ENCODE results near the gene CD99.

CD99 gene

DNA sequence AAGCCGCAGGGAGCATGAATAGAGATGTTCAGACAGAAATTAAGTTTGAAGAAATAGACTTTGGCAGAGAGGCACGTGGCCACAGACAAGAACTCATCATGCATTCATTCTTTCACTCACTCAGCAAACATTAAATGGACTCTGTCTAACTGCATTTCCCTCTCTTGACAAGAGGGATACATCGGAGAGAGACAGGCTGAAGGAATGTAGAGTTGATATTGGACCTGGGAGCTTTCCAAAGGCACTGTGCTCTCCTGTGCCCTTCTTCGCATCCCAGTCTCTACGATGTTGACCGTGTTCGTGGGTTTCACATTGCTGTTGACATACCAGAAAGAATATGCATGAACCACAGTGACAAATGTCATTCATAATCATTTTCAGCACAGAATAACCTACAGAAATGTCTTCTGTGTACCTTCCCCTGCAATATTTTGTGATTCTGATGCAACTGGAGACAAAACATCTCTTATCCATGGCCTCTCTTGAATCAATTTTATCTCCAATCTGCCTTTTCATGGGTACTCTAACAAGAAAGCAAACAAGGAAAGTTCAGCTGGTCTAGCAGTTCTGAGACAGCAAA, 34.7 kb upstream of the CD99 start:
- Histone ChIP-seq H3K79me2 (ENCODE audit: control insufficient read depth, insufficient read depth, low read length, unreplicated experiment) (no peaks in the 10 kb centered on the region), H3K27me3 (ENCODE audit: insufficient read depth, low read length) (no peaks in the 10 kb centered on the region), H3K4me3 (ENCODE audit: low read depth, low read length) (no peak overlapping the region), H3K4me1 (ENCODE audit: control insufficient read depth, insufficient read depth, low read length, unreplicated experiment) (no peaks in the 10 kb centered on the region), H3K27ac (ENCODE audit: low read depth, low read length) (no peak overlapping the region), H2AFZ (ENCODE audit: low read length, unreplicated experiment) (no peak overlapping the region), H3K36me3 (ENCODE audit: insufficient read depth, low read length) (no peaks in the 10 kb centered on the region)

DNA sequence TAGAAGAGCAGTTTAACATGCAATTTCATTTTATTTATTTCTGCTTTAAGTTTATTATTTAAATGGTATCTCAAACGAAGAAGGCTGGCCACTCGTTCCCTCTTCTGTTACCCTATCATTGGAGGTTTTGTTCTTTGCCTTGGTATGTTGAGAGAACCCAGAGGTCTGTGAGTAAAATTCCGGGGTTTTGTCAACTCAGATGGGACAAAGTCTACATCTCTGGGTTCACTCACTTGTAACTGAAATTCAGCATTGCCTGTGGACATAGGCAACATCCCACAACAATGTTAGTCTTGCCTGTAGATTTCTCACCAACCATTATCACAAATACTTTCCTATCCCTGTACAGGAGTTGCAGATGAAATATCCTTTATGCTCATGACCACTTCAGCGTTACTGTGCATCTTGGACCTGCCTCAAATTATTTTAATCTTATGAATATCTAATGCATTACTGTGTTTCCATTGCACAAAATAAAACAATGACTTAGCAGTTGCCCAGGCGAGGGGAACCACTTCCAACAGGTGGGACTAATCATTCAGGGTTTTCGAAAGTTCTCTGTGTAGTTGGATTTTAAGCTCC, 33.5 kb upstream of the CD99 start:
- H3K4me1 ChIP-seq (ENCODE audit: control insufficient read depth, insufficient read depth, low read length, unreplicated experiment): no peaks in the 10 kb centered on the region
- H3K36me3 ChIP-seq (ENCODE audit: insufficient read depth, low read length): no peaks in the 10 kb centered on the region
- H2AFZ ChIP-seq (ENCODE audit: low read length, unreplicated experiment): no peak overlapping the region
- H3K27ac ChIP-seq (ENCODE audit: low read depth, low read length): no peak overlapping the region
- no peak overlapping the region for H3K4me3 ChIP-seq (ENCODE audit: low read depth, low read length)
- H3K27me3 ChIP-seq (ENCODE audit: insufficient read depth, low read length): no peaks in the 10 kb centered on the region
- no peaks in the 10 kb centered on the region for H3K79me2 ChIP-seq (ENCODE audit: control insufficient read depth, insufficient read depth, low read length, unreplicated experiment)

DNA sequence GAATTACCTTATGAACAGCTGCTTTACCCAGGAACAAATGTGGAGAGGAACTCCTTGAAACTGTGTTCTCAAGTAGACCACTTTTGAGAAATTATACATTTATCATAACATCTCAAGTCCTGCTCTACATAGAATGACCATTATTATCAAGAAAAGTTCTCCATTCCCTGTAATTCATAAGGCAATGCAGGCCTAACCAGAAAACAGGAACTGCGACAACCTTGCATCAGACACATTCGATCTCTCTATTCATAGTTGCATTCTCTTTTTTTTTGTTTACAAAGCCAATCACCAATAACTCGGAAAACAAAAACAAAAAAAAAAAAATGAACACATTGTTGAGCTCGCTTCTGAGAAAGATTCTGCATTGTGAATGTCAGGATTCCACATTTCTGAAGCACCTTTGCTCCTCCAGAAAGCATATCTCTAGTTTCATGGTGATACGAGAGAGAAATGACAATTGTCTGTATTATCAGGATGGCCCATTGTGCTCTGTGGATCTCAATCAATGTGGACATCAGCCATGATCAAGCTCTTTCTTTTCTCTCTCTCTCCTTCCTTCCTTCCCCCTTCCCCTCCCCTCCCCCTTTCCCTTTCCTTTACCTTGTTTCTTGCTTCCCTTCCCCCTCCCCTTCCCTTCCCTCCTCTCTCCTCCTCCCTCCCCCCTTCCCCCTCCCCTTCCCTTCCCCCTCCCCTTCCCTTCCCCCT, 32.4 kb upstream of the CD99 start:
- H3K27ac ChIP-seq (ENCODE audit: low read depth, low read length): no peak overlapping the region
- no peaks in the 10 kb centered on the region for H3K27me3 ChIP-seq (ENCODE audit: insufficient read depth, low read length)
- H3K4me1 ChIP-seq (ENCODE audit: control insufficient read depth, insufficient read depth, low read length, unreplicated experiment): peaks cover under 1% of the 10 kb centered on the region
- H3K79me2 ChIP-seq (ENCODE audit: control insufficient read depth, insufficient read depth, low read length, unreplicated experiment): no peaks in the 10 kb centered on the region
- H3K4me3 ChIP-seq (ENCODE audit: low read depth, low read length): no peak overlapping the region
- H2AFZ ChIP-seq (ENCODE audit: low read length, unreplicated experiment): no peak overlapping the region
- H3K36me3 ChIP-seq (ENCODE audit: insufficient read depth, low read length): no peaks in the 10 kb centered on the region

DNA sequence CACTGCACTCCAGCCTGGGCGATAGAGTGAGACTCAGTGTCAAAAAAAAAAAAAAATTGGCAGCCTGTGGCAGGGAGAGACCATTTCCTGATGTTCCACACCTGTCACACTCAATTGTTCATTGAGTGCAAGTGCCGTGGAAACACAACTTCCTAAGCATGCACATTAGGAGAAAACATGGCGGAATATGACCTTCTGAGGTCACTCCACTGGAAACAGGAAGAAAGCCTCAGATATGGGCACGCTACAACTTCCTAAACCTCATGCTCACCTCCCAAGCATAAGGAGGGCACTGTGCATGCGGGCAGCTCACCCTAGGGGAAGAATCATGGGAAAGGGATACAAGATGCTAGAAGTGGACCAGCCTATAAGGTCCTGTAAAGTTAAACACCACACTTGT, 28.5 kb upstream of the CD99 start:
- Histone ChIP-seq H3K27me3 (ENCODE audit: insufficient read depth, low read length) (no peaks in the 10 kb centered on the region), H2AFZ (ENCODE audit: low read length, unreplicated experiment) (no peak overlapping the region), H3K4me1 (ENCODE audit: control insufficient read depth, insufficient read depth, low read length, unreplicated experiment) (peaks cover 5% of the 10 kb centered on the region), H3K4me3 (ENCODE audit: low read depth, low read length) (no peak overlapping the region), H3K79me2 (ENCODE audit: control insufficient read depth, insufficient read depth, low read length, unreplicated experiment) (no peaks in the 10 kb centered on the region), H3K27ac (ENCODE audit: low read depth, low read length) (no peak overlapping the region), H3K36me3 (ENCODE audit: insufficient read depth, low read length) (no peaks in the 10 kb centered on the region)

DNA sequence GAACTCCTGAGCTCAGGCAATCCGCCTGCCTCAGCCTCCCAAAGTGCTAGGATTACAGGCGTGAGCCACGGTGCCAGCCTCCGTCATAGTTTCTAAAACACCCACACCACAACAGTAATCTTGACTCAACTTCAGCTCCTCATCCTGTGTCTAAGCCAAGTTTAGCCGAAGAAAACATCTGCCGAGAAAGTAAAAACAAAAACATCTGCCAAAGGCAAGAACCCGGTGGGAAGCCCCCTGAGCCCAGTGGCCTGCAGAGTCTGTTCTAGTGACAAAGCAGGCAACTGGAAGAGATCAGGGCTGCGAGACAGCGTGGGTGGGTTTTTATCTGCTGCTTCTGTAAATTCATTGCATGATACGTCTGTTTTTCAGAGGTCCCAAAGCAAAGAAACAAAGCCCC, 26.6 kb upstream of the CD99 start:
- Histone ChIP-seq H3K79me2 (ENCODE audit: control insufficient read depth, insufficient read depth, low read length, unreplicated experiment) (no peaks in the 10 kb centered on the region), H3K27me3 (ENCODE audit: insufficient read depth, low read length) (no peaks in the 10 kb centered on the region), H3K27ac (ENCODE audit: low read depth, low read length) (no peak overlapping the region), H2AFZ (ENCODE audit: low read length, unreplicated experiment) (peak overlapping the region; percentile 77), H3K4me1 (ENCODE audit: control insufficient read depth, insufficient read depth, low read length, unreplicated experiment) (peaks cover 5% of the 10 kb centered on the region), H3K4me3 (ENCODE audit: low read depth, low read length) (no peak overlapping the region), H3K36me3 (ENCODE audit: insufficient read depth, low read length) (no peaks in the 10 kb centered on the region)

DNA sequence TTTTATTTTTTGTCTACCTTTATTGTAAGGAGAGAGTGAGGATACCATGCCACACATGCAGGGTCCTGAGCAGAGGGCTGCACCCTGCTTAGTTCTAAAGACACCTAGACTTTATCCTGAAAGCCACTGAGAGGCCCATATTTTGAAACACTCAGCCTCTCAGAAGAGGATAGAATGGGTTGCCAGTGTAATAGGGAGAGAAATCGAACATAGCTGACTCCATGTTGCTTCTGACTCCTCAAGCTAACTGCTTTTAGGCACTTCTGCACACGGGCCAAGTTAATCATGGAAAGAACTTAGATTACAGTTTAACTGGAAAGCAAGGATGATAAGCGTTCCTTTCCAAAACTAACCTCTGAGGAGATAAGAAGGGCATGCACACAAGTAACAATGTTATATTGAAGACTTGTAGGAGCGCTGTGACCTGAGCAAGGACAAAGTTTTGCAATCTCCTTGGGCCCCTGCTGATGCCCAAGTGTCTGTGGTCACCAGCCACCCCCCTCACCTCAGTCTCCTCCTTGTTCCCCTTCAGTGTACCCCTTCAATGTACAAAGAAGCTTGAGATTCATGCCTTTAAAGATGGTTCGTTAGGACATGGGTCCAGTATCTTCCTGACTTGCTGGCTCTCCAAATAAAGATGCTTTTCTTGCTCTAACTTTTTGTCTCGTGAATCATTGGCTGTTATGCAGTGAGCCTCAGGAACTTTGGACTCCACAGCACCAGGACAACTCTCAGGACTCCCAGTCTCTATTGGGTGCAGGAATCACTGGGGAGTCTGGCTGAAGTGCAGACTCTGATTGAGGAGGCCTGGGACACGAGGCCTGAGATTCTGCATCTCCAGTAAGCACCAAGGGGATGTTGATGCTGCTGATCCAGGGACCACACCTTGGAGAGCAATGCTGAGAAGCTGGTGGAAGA, 25.4 kb upstream of the CD99 start:
- no peak overlapping the region for H3K27ac ChIP-seq (ENCODE audit: low read depth, low read length)
- H3K4me3 ChIP-seq (ENCODE audit: low read depth, low read length): no peak overlapping the region
- H2AFZ ChIP-seq (ENCODE audit: low read length, unreplicated experiment): no peak overlapping the region
- no peaks in the 10 kb centered on the region for H3K79me2 ChIP-seq (ENCODE audit: control insufficient read depth, insufficient read depth, low read length, unreplicated experiment)
- H3K4me1 ChIP-seq (ENCODE audit: control insufficient read depth, insufficient read depth, low read length, unreplicated experiment): peaks cover 5% of the 10 kb centered on the region
- no peaks in the 10 kb centered on the region for H3K36me3 ChIP-seq (ENCODE audit: insufficient read depth, low read length)
- no peaks in the 10 kb centered on the region for H3K27me3 ChIP-seq (ENCODE audit: insufficient read depth, low read length)

DNA sequence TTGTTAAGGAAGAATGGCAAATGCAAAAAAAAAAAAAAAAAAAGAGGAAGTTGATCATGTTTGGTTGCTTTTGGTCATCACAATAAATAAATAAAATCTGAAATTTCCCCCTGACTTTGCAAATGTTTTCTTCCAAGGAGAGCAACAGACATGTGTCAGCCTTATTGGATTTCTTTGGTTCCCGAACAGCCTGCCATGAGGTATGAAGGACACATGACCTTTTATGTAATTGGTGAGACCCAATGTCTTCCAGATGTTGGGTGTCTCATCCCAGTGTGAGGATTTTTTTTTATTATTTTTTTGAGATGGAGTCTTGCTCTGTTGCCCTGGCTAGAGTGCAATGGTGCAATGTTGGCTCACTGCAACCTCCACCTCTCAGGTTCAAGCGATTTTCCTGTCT, 24.6 kb upstream of the CD99 start:
- Histone ChIP-seq H2AFZ (ENCODE audit: low read length, unreplicated experiment) (no peak overlapping the region), H3K79me2 (ENCODE audit: control insufficient read depth, insufficient read depth, low read length, unreplicated experiment) (no peaks in the 10 kb centered on the region), H3K27me3 (ENCODE audit: insufficient read depth, low read length) (no peaks in the 10 kb centered on the region), H3K4me3 (ENCODE audit: low read depth, low read length) (no peak overlapping the region), H3K36me3 (ENCODE audit: insufficient read depth, low read length) (no peaks in the 10 kb centered on the region), H3K4me1 (ENCODE audit: control insufficient read depth, insufficient read depth, low read length, unreplicated experiment) (peaks cover 5% of the 10 kb centered on the region), H3K27ac (ENCODE audit: low read depth, low read length) (no peak overlapping the region)

DNA sequence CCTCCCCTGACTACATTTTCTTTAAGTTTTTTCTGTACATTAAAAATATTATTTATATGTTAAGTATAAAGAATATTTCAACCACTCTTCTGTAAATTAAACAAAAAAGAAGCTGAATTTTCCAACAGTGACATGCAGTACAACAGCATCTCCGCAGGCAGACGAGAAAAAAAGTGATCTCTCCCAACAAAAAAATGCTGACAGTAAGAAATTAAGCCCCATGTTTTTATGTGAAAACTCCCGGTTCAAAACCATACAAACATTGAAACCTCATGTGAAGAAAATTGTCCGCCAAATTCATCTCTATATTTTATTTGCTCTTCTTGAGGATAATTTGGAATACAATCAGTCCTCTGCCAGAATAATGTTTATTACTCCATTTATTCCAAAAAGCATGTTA, 20.1 kb upstream of the CD99 start:
- H2AFZ ChIP-seq (ENCODE audit: low read length, unreplicated experiment): no peak overlapping the region
- H3K4me1 ChIP-seq (ENCODE audit: control insufficient read depth, insufficient read depth, low read length, unreplicated experiment): no peaks in the 10 kb centered on the region
- H3K27ac ChIP-seq (ENCODE audit: low read depth, low read length): no peak overlapping the region
- no peaks in the 10 kb centered on the region for H3K79me2 ChIP-seq (ENCODE audit: control insufficient read depth, insufficient read depth, low read length, unreplicated experiment)
- H3K27me3 ChIP-seq (ENCODE audit: insufficient read depth, low read length): no peaks in the 10 kb centered on the region
- H3K4me3 ChIP-seq (ENCODE audit: low read depth, low read length): no peak overlapping the region
- H3K36me3 ChIP-seq (ENCODE audit: insufficient read depth, low read length): no peaks in the 10 kb centered on the region

DNA sequence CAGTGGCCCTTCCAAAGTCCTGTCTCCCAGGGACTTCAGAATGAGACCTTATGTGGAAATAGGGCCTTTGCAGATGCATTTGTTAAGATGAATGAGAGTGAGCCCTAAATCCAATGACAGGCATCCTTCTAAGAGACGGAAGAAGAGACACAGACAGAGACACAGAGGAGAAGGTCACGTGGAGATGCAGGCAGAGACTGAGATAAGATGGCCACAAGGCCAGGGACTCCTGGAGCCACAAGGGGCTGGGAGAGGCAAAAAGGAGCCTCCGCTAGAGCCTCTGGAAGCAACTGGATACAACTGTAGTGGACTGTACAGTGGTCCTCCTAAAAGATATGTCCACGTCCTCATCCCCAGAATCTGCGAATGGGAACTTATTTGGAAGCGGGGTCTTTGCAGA, 19.0 kb upstream of the CD99 start:
- Histone ChIP-seq H3K4me1 (ENCODE audit: control insufficient read depth, insufficient read depth, low read length, unreplicated experiment) (peaks cover 7% of the 10 kb centered on the region), H3K4me3 (ENCODE audit: low read depth, low read length) (no peak overlapping the region), H2AFZ (ENCODE audit: low read length, unreplicated experiment) (no peak overlapping the region), H3K27ac (ENCODE audit: low read depth, low read length) (no peak overlapping the region), H3K79me2 (ENCODE audit: control insufficient read depth, insufficient read depth, low read length, unreplicated experiment) (no peaks in the 10 kb centered on the region), H3K36me3 (ENCODE audit: insufficient read depth, low read length) (no peaks in the 10 kb centered on the region), H3K27me3 (ENCODE audit: insufficient read depth, low read length) (no peaks in the 10 kb centered on the region)

DNA sequence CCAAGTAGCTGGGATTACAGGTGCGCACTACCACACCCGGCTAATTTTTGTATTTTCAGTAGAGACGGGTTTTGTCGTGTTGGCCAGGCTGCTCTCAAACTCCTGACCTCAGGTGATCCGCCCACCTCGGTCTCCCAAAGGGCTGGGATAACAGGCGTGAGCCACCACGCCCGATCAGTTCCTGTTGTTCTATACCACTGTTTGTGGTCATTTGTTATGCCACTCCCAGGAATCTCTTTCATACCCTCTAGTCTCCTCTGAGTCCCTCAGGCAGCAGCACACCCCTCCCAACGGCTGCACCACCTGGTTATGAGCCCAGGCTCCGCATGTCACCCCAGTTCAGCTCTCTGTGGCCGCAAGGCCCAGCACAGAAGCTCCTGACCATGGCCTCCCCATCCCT, 17.5 kb upstream of the CD99 start:
- no peak overlapping the region for H2AFZ ChIP-seq (ENCODE audit: low read length, unreplicated experiment)
- H3K79me2 ChIP-seq (ENCODE audit: control insufficient read depth, insufficient read depth, low read length, unreplicated experiment): no peaks in the 10 kb centered on the region
- no peak overlapping the region for H3K4me3 ChIP-seq (ENCODE audit: low read depth, low read length)
- no peaks in the 10 kb centered on the region for H3K27me3 ChIP-seq (ENCODE audit: insufficient read depth, low read length)
- H3K27ac ChIP-seq (ENCODE audit: low read depth, low read length): no peak overlapping the region
- H3K4me1 ChIP-seq (ENCODE audit: control insufficient read depth, insufficient read depth, low read length, unreplicated experiment): peaks cover 21% of the 10 kb centered on the region
- H3K36me3 ChIP-seq (ENCODE audit: insufficient read depth, low read length): no peaks in the 10 kb centered on the region
